Activated naive CD4-positive, alpha-beta T cell treated with anti-CD3 and anti-CD28 coated beads for 36 hours (primary cell): ENCODE data around the gene COL4A2. TPM values are rescaled to one million over a fixed set of nuclear protein-coding genes. Genes with fewer than 3 reads are reported as not detected.

Experiments
- CTCF ChIA-PET: fragments of 350-600 bp; sonication (Branson Sonifier 250); formaldehyde crosslinking; loops from one replicate; lab custom pipeline; 2021; ENCODE audit warnings: antibody characterized with exemption; lab: Charles Lee
- DNase-seq: peaks from one replicate; pipeline ENCODE4 v3.0.0-alpha.2; 2020
- H3K27ac Mint-ChIP-seq: one replicate; pipeline ENCODE4 v1.8.0; 2021; ENCODE audit warnings: mild to moderate bottlenecking, mixed read lengths
- H3K27me3 Mint-ChIP-seq: one replicate; pipeline ENCODE4 v1.8.0; 2021; ENCODE audit warnings: low read depth, mixed read lengths
- H3K36me3 Mint-ChIP-seq: one replicate; pipeline ENCODE4 v1.8.0; 2021; ENCODE audit warnings: low read depth, mixed read lengths
- H3K4me1 Mint-ChIP-seq: one replicate; pipeline ENCODE4 v1.8.0; 2021; ENCODE audit warnings: low read depth, mixed read lengths
- H3K4me3 Mint-ChIP-seq: one replicate; pipeline ENCODE4 v1.8.0; 2021; ENCODE audit warnings: mild to moderate bottlenecking, moderate library complexity, mixed read lengths
- H3K9me3 Mint-ChIP-seq: one replicate; pipeline ENCODE4 v1.8.0; 2021; ENCODE audit warnings: mixed read lengths
- intact Hi-C: fragments of 100-400 bp; cut with micrococcal nuclease; formaldehyde crosslinking; loops from one replicate; pipeline ENCODE4 v1.15.1; 2023
- microRNA-seq: library from miRNA; unstranded; fragments of <30 nt; microRNA quantifications from one replicate; pipeline ENCODE4 v1.2.0, GENCODE V29; 2022; ENCODE audit warnings: borderline microRNAs expressed, borderline replicate concordance
- total RNA-seq, 2 experiments: library from RNA; stranded (reverse); gene quantifications; one replicate each; pipeline ENCODE4 v1.2.3, GENCODE V29; 2021

COL4A2 gene
- total RNA-seq, 2 experiments from 2014 or later, result not detected

- CTCF ChIA-PET, result interaction anchor here (1.0 kb wide), 1 partner anchor 13 kb away, joined by 3 read pairs; no protein-coding TSS in a partner anchor
- Mint-ChIP-seq H3K27me3 (peaks cover 7% of the 10 kb centered on the region), H3K9me3 (no peaks in the 10 kb centered on the region), H3K27ac (no peak overlapping the region), H3K36me3 (no peaks in the 10 kb centered on the region), H3K4me1 (peaks cover 15% of the 10 kb centered on the region), H3K4me3 (no peak overlapping the region)
- DNase-seq, result no peak
- intact Hi-C loops, result no loop called here
Measured at GRCh38 chr13:110559429-110559943, 252.4 kb downstream of the COL4A2 start.

GRCh38 chr13:110559986-110560385 lies 252.9 kb downstream of the COL4A2 start:
- DNase-seq, result no peak
- Mint-ChIP-seq H3K4me1 (peaks cover 15% of the 10 kb centered on the region), H3K4me3 (no peak overlapping the region), H3K27ac (no peak overlapping the region), H3K27me3 (peaks cover 7% of the 10 kb centered on the region), H3K9me3 (no peaks in the 10 kb centered on the region), H3K36me3 (no peaks in the 10 kb centered on the region)
- intact Hi-C loops, result loop anchor here (2.0 to 5.0 kb wide), 2 partner anchors 43 to 57 kb away; no protein-coding TSS in a partner anchor
- CTCF ChIA-PET, result interaction anchor here (0.5 kb wide), 1 partner anchor 32 kb away, joined by 3 read pairs; no protein-coding TSS in a partner anchor

- H3K4me1 Mint-ChIP-seq, result peaks cover 15% of the 10 kb centered on the region
- CTCF ChIA-PET, result interaction anchor here (0.5 to 1.6 kb wide), 2 partner anchors 31 to 105 kb away, joined by 3 to 5 read pairs; no protein-coding TSS in a partner anchor
- no peak overlapping the region for H3K27ac Mint-ChIP-seq
- H3K9me3 Mint-ChIP-seq, result no peaks in the 10 kb centered on the region
- intact Hi-C loops, result loop anchor here (1.0 to 5.0 kb wide), 3 partner anchors 43 to 104 kb away; no protein-coding TSS in a partner anchor
- peak overlapping the region; percentile 77 for H3K4me3 Mint-ChIP-seq
- H3K36me3 Mint-ChIP-seq, result no peaks in the 10 kb centered on the region
- DNase-seq, result no peak
- H3K27me3 Mint-ChIP-seq, result peaks cover 7% of the 10 kb centered on the region
Measured at GRCh38 chr13:110560601-110561343, 253.7 kb downstream of the COL4A2 start.

- intact Hi-C loops, result loop anchor here (1.0 to 5.0 kb wide), 3 partner anchors 44 to 105 kb away; no protein-coding TSS in a partner anchor
- Mint-ChIP-seq H3K36me3 (no peaks in the 10 kb centered on the region), H3K4me1 (peaks cover 15% of the 10 kb centered on the region), H3K9me3 (no peaks in the 10 kb centered on the region), H3K27ac (peak within 1 kb of the TSS; percentile 48), H3K27me3 (peaks cover 9% of the 10 kb centered on the region), H3K4me3 (peak within 1 kb of the TSS; percentile 91)
- peak; percentile 57 for DNase-seq
- CTCF ChIA-PET, result interaction anchor here (1.6 kb wide), 1 partner anchor 105 kb away, joined by 5 read pairs; no protein-coding TSS in a partner anchor
Measured at GRCh38 chr13:110561344-110562035, 254.4 kb downstream of the COL4A2 start, which contains the start of gene RAB20. TSS of gene RAB20 (minus strand) at chr13:110561722. CDS start at chr13:110561519, 203 bp downstream.

GRCh38 chr13:110562036-110562597 lies 255.0 kb downstream of the COL4A2 start:
- Mint-ChIP-seq H3K4me3 (peak overlapping the region; percentile 91), H3K27me3 (peaks cover 9% of the 10 kb centered on the region), H3K36me3 (no peaks in the 10 kb centered on the region), H3K4me1 (peaks cover 15% of the 10 kb centered on the region), H3K27ac (peak overlapping the region; percentile 48), H3K9me3 (no peaks in the 10 kb centered on the region)
- intact Hi-C loops, result loop anchor here (5.0 kb wide), 1 partner anchor 45 kb away; no protein-coding TSS in a partner anchor
- CTCF ChIA-PET, result interaction anchor here (0.6 to 1.6 kb wide), 3 partner anchors 54 to 304 kb away, joined by 3 to 5 read pairs (median 3); no protein-coding TSS in a partner anchor
- DNase-seq, result peak; percentile 27

Small RNA genes within 50 kb of the gene (microRNA-seq; reads per million reads assigned to microRNA genes)
- not detected for gene MIR8073

Other genes starting within 250 kb of the COL4A2 start
- gene COL4A1, start 127 bp upstream of the COL4A2 start, total RNA-seq, result under 1 TPM in 1 of 2 experiments, not detected in 1; 0.07 TPM